Measurements from ENCODE around the gene MRPS5. TPM values are rescaled to one million over a fixed set of nuclear protein-coding genes. Genes with fewer than 3 reads are reported as not detected.

The MRPS5 gene
- total RNA-seq, 4 donors from 2014 or later: 31.1 to 46.6 (median 39.8) TPM

DNA sequence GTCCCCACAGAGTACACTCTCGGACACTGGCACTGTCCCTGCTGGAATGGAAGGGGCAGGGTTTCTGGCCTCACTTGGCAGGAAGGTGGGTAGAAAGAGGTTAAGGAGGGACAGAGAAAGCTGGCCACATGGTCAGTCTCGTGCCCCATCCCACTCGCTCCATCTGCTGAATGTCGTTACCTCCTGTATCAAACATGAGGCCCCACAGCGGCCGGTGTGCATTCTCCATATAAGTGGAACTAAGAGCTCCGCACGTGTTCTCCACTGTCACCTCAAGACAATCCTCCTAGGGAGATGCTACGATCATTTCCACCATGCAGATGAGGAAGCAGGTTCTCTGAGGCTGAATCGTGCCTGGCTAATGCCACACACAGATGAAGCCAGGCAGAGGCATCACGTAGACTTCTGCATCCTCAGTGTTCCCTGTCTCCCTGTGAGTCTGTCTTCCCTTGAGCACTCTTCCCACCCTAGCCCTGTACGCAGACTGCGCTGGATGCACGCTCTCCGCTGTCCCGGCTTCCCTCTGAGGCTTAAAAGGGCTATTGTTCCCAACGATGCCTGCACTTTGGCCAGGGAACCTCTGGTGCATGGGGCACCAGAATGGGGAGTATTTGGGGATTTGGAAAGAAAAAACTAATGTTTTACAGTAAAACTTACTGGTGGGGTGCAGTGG is 61.0 kb downstream of the MRPS5 start:
- Histone ChIP-seq H3K9me3 (no peaks in the 10 kb centered on the region), H3K27ac (replicated peaks in 1 of 4) (no peak overlapping the region), H3K4me1 (no peaks in the 10 kb centered on the region), H3K27me3 (peaks cover 0 to 44% (median 0%) of the 10 kb centered on the region in 4 donors), H3K36me3 (no peaks in the 10 kb centered on the region), H3K4me3 (no peak overlapping the region)
- TF ChIP-seq POLR2A (IDR thresholded peaks at IDR 0.05; ENCODE audit: low read depth): no peak
- no peak for TF ChIP-seq POLR2AphosphoS5 (IDR thresholded peaks at IDR 0.05)
- no peak for TF ChIP-seq EP300 (IDR thresholded peaks at IDR 0.05)
- TF ChIP-seq, protein P1, sequence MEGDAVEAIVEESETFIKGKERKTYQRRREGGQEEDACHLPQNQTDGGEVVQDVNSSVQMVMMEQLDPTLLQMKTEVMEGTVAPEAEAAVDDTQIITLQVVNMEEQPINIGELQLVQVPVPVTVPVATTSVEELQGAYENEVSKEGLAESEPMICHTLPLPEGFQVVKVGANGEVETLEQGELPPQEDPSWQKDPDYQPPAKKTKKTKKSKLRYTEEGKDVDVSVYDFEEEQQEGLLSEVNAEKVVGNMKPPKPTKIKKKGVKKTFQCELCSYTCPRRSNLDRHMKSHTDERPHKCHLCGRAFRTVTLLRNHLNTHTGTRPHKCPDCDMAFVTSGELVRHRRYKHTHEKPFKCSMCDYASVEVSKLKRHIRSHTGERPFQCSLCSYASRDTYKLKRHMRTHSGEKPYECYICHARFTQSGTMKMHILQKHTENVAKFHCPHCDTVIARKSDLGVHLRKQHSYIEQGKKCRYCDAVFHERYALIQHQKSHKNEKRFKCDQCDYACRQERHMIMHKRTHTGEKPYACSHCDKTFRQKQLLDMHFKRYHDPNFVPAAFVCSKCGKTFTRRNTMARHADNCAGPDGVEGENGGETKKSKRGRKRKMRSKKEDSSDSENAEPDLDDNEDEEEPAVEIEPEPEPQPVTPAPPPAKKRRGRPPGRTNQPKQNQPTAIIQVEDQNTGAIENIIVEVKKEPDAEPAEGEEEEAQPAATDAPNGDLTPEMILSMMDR (IDR thresholded peaks at IDR 0.05): no peak
- no peak for DNase-seq (ENCODE audit: extremely low spot score)
- intact Hi-C loops (cut with DNase I): no loop called here
- WGBS: 87% methylated on average over 16 of the region's 17 CpGs

DNA sequence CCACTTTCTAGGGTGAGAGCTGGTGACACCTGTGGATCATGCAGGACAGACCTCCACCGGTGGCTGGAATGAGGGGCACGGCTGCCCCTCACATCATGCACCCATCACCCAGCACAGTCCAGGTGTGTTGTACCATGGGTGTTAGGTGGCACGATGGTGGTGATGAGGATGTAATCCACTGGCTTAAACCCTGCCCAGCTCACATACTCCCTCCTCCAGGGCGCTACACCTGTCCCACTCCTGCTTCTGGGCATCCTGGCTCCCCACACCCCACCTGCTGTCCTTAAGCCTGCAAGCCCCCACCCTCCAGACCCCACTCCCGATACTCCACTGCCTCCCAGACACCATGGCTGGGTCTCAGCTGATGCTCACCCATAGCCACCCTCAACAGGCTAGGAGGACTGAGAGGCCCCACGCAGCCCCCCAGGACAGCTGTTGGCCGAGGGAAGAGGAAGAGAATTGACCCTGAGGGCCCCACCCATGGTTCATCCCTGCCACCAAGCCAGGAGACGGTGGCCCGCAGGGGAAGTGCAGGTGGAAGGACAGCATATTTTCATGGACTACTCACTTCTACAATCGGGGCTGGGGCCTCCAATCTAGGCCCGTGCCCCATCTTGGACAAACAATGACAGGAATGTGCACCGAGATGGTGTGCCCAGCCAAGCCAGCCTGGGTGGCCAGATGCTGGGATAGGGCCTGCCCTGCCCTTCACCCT is 61.8 kb downstream of the MRPS5 start:
- Histone ChIP-seq H3K27me3 (peaks cover 0 to 47% (median 0%) of the 10 kb centered on the region in 4 donors), H3K4me3 (no peak overlapping the region), H3K36me3 (no peaks in the 10 kb centered on the region), H3K27ac (replicated peaks in 1 of 4) (no peak overlapping the region), H3K9me3 (no peaks in the 10 kb centered on the region), H3K4me1 (no peaks in the 10 kb centered on the region)
- TF ChIP-seq POLR2A (IDR thresholded peaks at IDR 0.05; ENCODE audit: low read depth): no peak
- no peak for TF ChIP-seq EP300 (IDR thresholded peaks at IDR 0.05)
- no peak for TF ChIP-seq POLR2AphosphoS5 (IDR thresholded peaks at IDR 0.05)
- TF ChIP-seq, protein P1 (IDR thresholded peaks at IDR 0.05): no peak
- no peak for DNase-seq (ENCODE audit: extremely low spot score)
- intact Hi-C loops (cut with DNase I): no loop called here
- WGBS: 83% methylated on average over 5 of the region's 12 CpGs

DNA sequence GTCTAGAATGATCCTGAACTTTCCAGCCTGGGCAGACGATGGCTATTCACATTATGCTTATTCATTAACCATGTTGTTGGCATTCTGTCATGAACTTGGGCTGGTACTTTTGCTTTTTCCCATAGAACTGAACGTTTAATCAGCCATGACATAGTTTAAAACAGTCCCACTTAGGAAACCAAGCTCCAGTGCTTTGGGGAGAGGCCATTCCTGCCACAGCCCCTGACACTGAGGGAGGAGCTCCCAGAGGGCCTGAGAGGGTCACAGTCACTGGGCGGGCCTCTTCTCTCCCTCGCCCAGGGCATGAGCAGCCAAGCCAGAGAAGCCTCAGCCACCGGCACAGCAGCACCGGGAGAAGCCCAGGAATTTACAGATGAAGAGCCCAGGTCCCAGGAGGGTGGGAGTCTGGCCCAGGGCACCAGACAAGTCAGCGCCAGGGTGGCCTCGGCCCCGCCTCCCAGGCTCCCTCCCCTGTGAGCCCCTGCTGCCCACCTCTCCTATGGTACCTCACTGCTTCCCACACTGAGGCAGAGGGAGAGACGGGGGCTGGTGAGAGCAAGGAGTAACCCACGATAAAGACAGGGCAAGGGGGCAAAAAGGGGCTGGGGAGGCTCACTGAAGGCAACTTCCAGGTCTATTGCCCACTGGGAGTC is 62.5 kb downstream of the MRPS5 start:
- Histone ChIP-seq H3K4me1 (no peaks in the 10 kb centered on the region), H3K9me3 (no peaks in the 10 kb centered on the region), H3K27ac (replicated peaks in 1 of 4) (peak overlapping the region in 2 of 4 donors; percentile 3 to 10), H3K4me3 (no peak overlapping the region), H3K27me3 (peaks cover 0 to 50% (median 0%) of the 10 kb centered on the region in 4 donors), H3K36me3 (no peaks in the 10 kb centered on the region)
- intact Hi-C loops (cut with DNase I): no loop called here
- TF ChIP-seq POLR2A (IDR thresholded peaks at IDR 0.05; ENCODE audit: low read depth) (no peak), POLR2AphosphoS5 (IDR thresholded peaks at IDR 0.05) (no peak), EP300 (IDR thresholded peaks at IDR 0.05) (no peak)
- TF ChIP-seq, protein P1 (IDR thresholded peaks at IDR 0.05): no peak
- DNase-seq (ENCODE audit: extremely low spot score): no peak
- WGBS: 68% methylated on average over 8 of the region's 11 CpGs

DNA sequence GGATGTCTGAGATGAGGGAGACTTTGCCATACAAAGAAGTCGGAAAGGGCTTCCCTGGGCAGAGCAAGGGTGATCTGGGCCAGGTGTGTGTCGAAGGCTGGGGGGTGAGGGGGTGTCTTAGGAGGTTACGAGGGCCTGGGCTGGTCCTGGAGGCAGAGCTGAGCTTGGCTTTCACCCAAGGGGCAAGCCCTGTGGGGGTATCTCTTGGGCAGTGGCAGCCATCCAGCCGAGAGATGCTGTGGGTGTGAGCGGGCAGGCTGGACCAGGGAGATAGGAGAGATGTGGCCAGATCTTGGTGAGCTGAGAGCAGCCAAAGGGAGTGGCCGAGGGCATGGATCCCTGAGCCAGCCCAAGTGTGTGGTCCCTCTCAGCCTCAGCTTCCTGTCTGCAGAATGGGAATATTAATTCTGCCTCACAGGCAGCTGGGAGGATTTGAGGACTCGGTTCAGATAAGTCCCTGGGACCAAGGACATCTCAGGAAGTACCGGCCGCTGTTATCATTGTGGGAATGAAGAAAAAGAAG is 63.1 kb downstream of the MRPS5 start:
- H3K27me3 ChIP-seq: peaks cover 0 to 56% (median 1%) of the 10 kb centered on the region in 4 donors
- no peaks in the 10 kb centered on the region for H3K36me3 ChIP-seq
- no peak overlapping the region for H3K4me3 ChIP-seq
- no peaks in the 10 kb centered on the region for H3K9me3 ChIP-seq
- intact Hi-C loops (cut with DNase I): no loop called here
- WGBS: 90% methylated on average over 8 of the region's 9 CpGs
- TF ChIP-seq POLR2AphosphoS5 (IDR thresholded peaks at IDR 0.05) (no peak), EP300 (IDR thresholded peaks at IDR 0.05) (no peak), POLR2A (IDR thresholded peaks at IDR 0.05; ENCODE audit: low read depth) (no peak)
- TF ChIP-seq, protein P1 (IDR thresholded peaks at IDR 0.05): no peak
- H3K27ac ChIP-seq (replicated peaks in 1 of 4): peak overlapping the region in 2 of 4 donors; percentile 40 to 65
- no peak for DNase-seq (ENCODE audit: extremely low spot score)
- H3K4me1 ChIP-seq: no peaks in the 10 kb centered on the region
